ENCODE data around the gene RSRC1. TPM values are rescaled to one million over a fixed set of nuclear protein-coding genes. Genes with fewer than 3 reads are reported as not detected.
"Not testable (repeated sequence)": the region's sequence is repeated elsewhere in the genome, so short reads cannot be mapped to it uniquely, and the experiment has no call there.

The RSRC1 gene
- total and polyA plus RNA-seq, 3 experiments from 2014 or later: 32.9 to 43.3 (median 35.4) TPM

- no peaks in the 10 kb centered on the region for H3K9me3 ChIP-seq (ENCODE audit: low read length)
- Mint-ChIP-seq H3K4me3 (no peak overlapping the region), H3K27me3 (no peaks in the 10 kb centered on the region), H3K36me3 (peaks cover 0 to 11% (median 2%) of the 10 kb centered on the region in 3 donors), H3K9me3 (peaks cover 0 to 4% (median 0%) of the 10 kb centered on the region in 5 donors), H3K27ac (no peak overlapping the region), H3K4me1 (no peaks in the 10 kb centered on the region)
- H3K4me1 ChIP-seq (ENCODE audit: insufficient read depth, low read length): no peaks in the 10 kb centered on the region
- no peak overlapping the region for H3K27ac ChIP-seq (ENCODE audit: low read depth, low read length)
- DNase-seq: no peak
- ChIA-PET CTCF (no interaction called here), POLR2A (no interaction called here)
- H3K36me3 ChIP-seq (ENCODE audit: insufficient read depth, low read length): no peaks in the 10 kb centered on the region
- H3K27me3 ChIP-seq (ENCODE audit: insufficient read depth, low read length, poor library complexity, severe bottlenecking): no peaks in the 10 kb centered on the region
- no peak overlapping the region for H3K4me3 ChIP-seq (ENCODE audit: low read length)
These were observed 204.8 kb downstream of the RSRC1 start for GRCh38 chr3:158314426-158315357.

GRCh38 chr3:158329696-158330441 lies 220.0 kb downstream of the RSRC1 start:
- not testable (repeated sequence) for H3K27me3 ChIP-seq (ENCODE audit: insufficient read depth, low read length, poor library complexity, severe bottlenecking)

GRCh38 chr3:158330870-158331269 lies 221.0 kb downstream of the RSRC1 start:
- no peak overlapping the region for H3K27ac Mint-ChIP-seq
- CTCF ChIA-PET: no interaction called here

More at GRCh38 chr3:158329696-158330441, 220.0 kb downstream of the RSRC1 start:
- H3K4me3 ChIP-seq (ENCODE audit: low read length); H3K36me3 ChIP-seq (ENCODE audit: insufficient read depth, low read length); H3K27ac ChIP-seq (ENCODE audit: low read depth, low read length); CTCF ChIA-PET; DNase-seq; H3K27me3 Mint-ChIP-seq; H3K9me3 ChIP-seq (ENCODE audit: low read length); H3K4me1 Mint-ChIP-seq; H3K27ac Mint-ChIP-seq; H3K4me1 ChIP-seq (ENCODE audit: insufficient read depth, low read length); POLR2A ChIA-PET; H3K4me3 Mint-ChIP-seq: not testable (repeated sequence)
- Mint-ChIP-seq H3K36me3 (peaks cover 2 to 59% (median 7%) of the 10 kb centered on the region in 3 donors), H3K9me3 (peaks cover 0 to 19% (median 4%) of the 10 kb centered on the region in 5 donors)

GRCh38 chr3:158333736-158334135 lies 223.8 kb downstream of the RSRC1 start:
- CTCF ChIA-PET: no interaction called here

More at GRCh38 chr3:158330870-158331269, 221.0 kb downstream of the RSRC1 start:
- no peak for DNase-seq
- peaks cover 0 to 16% (median 3%) of the 10 kb centered on the region in 5 donors for H3K9me3 Mint-ChIP-seq
- Histone ChIP-seq H3K9me3 (ENCODE audit: low read length) (no peaks in the 10 kb centered on the region), H3K36me3 (ENCODE audit: insufficient read depth, low read length) (no peaks in the 10 kb centered on the region), H3K27me3 (ENCODE audit: insufficient read depth, low read length, poor library complexity, severe bottlenecking) (no peaks in the 10 kb centered on the region), H3K4me3 (ENCODE audit: low read length) (no peak overlapping the region), H3K4me1 (ENCODE audit: insufficient read depth, low read length) (no peaks in the 10 kb centered on the region), H3K27ac (ENCODE audit: low read depth, low read length) (no peak overlapping the region)
- POLR2A ChIA-PET: no interaction called here
- no peaks in the 10 kb centered on the region for H3K27me3 Mint-ChIP-seq
- peaks cover 2 to 59% (median 12%) of the 10 kb centered on the region in 3 donors for H3K36me3 Mint-ChIP-seq
- peaks cover 0 to 5% (median 0%) of the 10 kb centered on the region in 3 donors for H3K4me1 Mint-ChIP-seq
- no peak overlapping the region for H3K4me3 Mint-ChIP-seq

GRCh38 chr3:158337110-158337509 lies 227.2 kb downstream of the RSRC1 start:
- ChIA-PET POLR2A (no interaction called here), CTCF (no interaction called here)
- no peak overlapping the region for H3K27ac Mint-ChIP-seq
- H3K27ac ChIP-seq (ENCODE audit: low read depth, low read length): no peak overlapping the region
- H3K9me3 ChIP-seq (ENCODE audit: low read length): no peaks in the 10 kb centered on the region
- H3K9me3 Mint-ChIP-seq: peaks cover 0 to 19% (median 0%) of the 10 kb centered on the region in 5 donors
- H3K27me3 Mint-ChIP-seq: no peaks in the 10 kb centered on the region
- no peak overlapping the region for H3K4me3 ChIP-seq (ENCODE audit: low read length)
- no peaks in the 10 kb centered on the region for H3K4me1 Mint-ChIP-seq
- no peaks in the 10 kb centered on the region for H3K4me1 ChIP-seq (ENCODE audit: insufficient read depth, low read length)
- DNase-seq: no peak
- H3K4me3 Mint-ChIP-seq: no peak overlapping the region
- no peaks in the 10 kb centered on the region for H3K36me3 ChIP-seq (ENCODE audit: insufficient read depth, low read length)
- no peaks in the 10 kb centered on the region for H3K27me3 ChIP-seq (ENCODE audit: insufficient read depth, low read length, poor library complexity, severe bottlenecking)
- peaks cover 9 to 42% (median 15%) of the 10 kb centered on the region in 3 donors for H3K36me3 Mint-ChIP-seq

More at GRCh38 chr3:158333736-158334135, 223.8 kb downstream of the RSRC1 start:
- Histone ChIP-seq H3K4me1 (ENCODE audit: insufficient read depth, low read length) (no peaks in the 10 kb centered on the region), H3K9me3 (ENCODE audit: low read length) (no peaks in the 10 kb centered on the region), H3K27me3 (ENCODE audit: insufficient read depth, low read length, poor library complexity, severe bottlenecking) (no peaks in the 10 kb centered on the region), H3K27ac (ENCODE audit: low read depth, low read length) (no peak overlapping the region), H3K36me3 (ENCODE audit: insufficient read depth, low read length) (no peaks in the 10 kb centered on the region), H3K4me3 (ENCODE audit: low read length) (no peak overlapping the region)
- Mint-ChIP-seq H3K36me3 (peaks cover 5 to 48% (median 13%) of the 10 kb centered on the region in 3 donors), H3K9me3 (peaks cover 0 to 11% (median 0%) of the 10 kb centered on the region in 5 donors), H3K4me3 (no peak overlapping the region), H3K27me3 (no peaks in the 10 kb centered on the region), H3K4me1 (peaks cover 0 to 4% (median 0%) of the 10 kb centered on the region in 3 donors), H3K27ac (peak overlapping the region in 1 of 8 donors; percentile 59)
- no peak for DNase-seq
- POLR2A ChIA-PET: no interaction called here

- DNase-seq: no peak
- Histone ChIP-seq H3K27ac (ENCODE audit: low read depth, low read length) (no peak overlapping the region), H3K27me3 (ENCODE audit: insufficient read depth, low read length, poor library complexity, severe bottlenecking) (no peaks in the 10 kb centered on the region), H3K36me3 (ENCODE audit: insufficient read depth, low read length) (no peaks in the 10 kb centered on the region), H3K4me3 (ENCODE audit: low read length) (no peak overlapping the region), H3K4me1 (ENCODE audit: insufficient read depth, low read length) (no peaks in the 10 kb centered on the region), H3K9me3 (ENCODE audit: low read length) (no peaks in the 10 kb centered on the region)
- POLR2A ChIA-PET: no interaction called here
- H3K4me3 Mint-ChIP-seq: no peak overlapping the region
- CTCF ChIA-PET: no interaction called here
- H3K9me3 Mint-ChIP-seq: peaks cover 0 to 19% (median 0%) of the 10 kb centered on the region in 5 donors
- no peaks in the 10 kb centered on the region for H3K27me3 Mint-ChIP-seq
- H3K27ac Mint-ChIP-seq: no peak overlapping the region
- H3K36me3 Mint-ChIP-seq: peaks cover 11 to 39% (median 19%) of the 10 kb centered on the region in 3 donors
- no peaks in the 10 kb centered on the region for H3K4me1 Mint-ChIP-seq
These were observed 229.7 kb downstream of the RSRC1 start for GRCh38 chr3:158339638-158340037.

GRCh38 chr3:158340951-158341350 lies 231.1 kb downstream of the RSRC1 start:
- H3K27ac Mint-ChIP-seq; H3K4me3 ChIP-seq (ENCODE audit: low read length); H3K4me1 ChIP-seq (ENCODE audit: insufficient read depth, low read length); H3K27ac ChIP-seq (ENCODE audit: low read depth, low read length); H3K27me3 ChIP-seq (ENCODE audit: insufficient read depth, low read length, poor library complexity, severe bottlenecking); H3K4me3 Mint-ChIP-seq; H3K36me3 ChIP-seq (ENCODE audit: insufficient read depth, low read length); CTCF ChIA-PET; H3K27me3 Mint-ChIP-seq; POLR2A ChIA-PET; H3K9me3 ChIP-seq (ENCODE audit: low read length); DNase-seq; H3K4me1 Mint-ChIP-seq: not testable (repeated sequence)
- Mint-ChIP-seq H3K36me3 (peaks cover 11 to 29% (median 14%) of the 10 kb centered on the region in 3 donors), H3K9me3 (peaks cover 0 to 13% (median 0%) of the 10 kb centered on the region in 5 donors)

GRCh38 chr3:158347966-158348365 lies 238.1 kb downstream of the RSRC1 start:
- H3K36me3 Mint-ChIP-seq: peaks cover 0 to 32% (median 5%) of the 10 kb centered on the region in 3 donors
- peaks cover 0 to 4% (median 0%) of the 10 kb centered on the region in 5 donors for H3K9me3 Mint-ChIP-seq
- H3K27ac Mint-ChIP-seq: no peak overlapping the region
- POLR2A ChIA-PET: no interaction called here
- no peak overlapping the region for H3K4me3 Mint-ChIP-seq
- no peaks in the 10 kb centered on the region for H3K27me3 Mint-ChIP-seq
- H3K4me3 ChIP-seq (ENCODE audit: low read length): no peak overlapping the region
- no peaks in the 10 kb centered on the region for H3K27me3 ChIP-seq (ENCODE audit: insufficient read depth, low read length, poor library complexity, severe bottlenecking)
- CTCF ChIA-PET: no interaction called here
- no peak overlapping the region for H3K27ac ChIP-seq (ENCODE audit: low read depth, low read length)
- H3K4me1 Mint-ChIP-seq: peaks cover 0 to 1% (median under 1%) of the 10 kb centered on the region in 3 donors
- H3K36me3 ChIP-seq (ENCODE audit: insufficient read depth, low read length): no peaks in the 10 kb centered on the region
- no peaks in the 10 kb centered on the region for H3K4me1 ChIP-seq (ENCODE audit: insufficient read depth, low read length)
- DNase-seq: no peak
- no peaks in the 10 kb centered on the region for H3K9me3 ChIP-seq (ENCODE audit: low read length)
